HG03135 (cell line): ENCODE measurements around the gene CRYAB.
A peak's percentile ranks its signal among the peaks of the same experiment; 100 is the strongest.
"Not testable (repeated sequence)": the region's sequence is repeated elsewhere in the genome, so short reads cannot be mapped to it uniquely, and the experiment has no call there.

Experiments used
- ATAC-seq: cut with Tn5 transposase; IDR thresholded peaks from one replicate; pipeline ENCODE4 v1.9.1; 2021; ENCODE audit warnings: mild to moderate bottlenecking, moderate library complexity; ENCODE audit not compliant: unreplicated experiment

Gene CRYAB

DNA sequence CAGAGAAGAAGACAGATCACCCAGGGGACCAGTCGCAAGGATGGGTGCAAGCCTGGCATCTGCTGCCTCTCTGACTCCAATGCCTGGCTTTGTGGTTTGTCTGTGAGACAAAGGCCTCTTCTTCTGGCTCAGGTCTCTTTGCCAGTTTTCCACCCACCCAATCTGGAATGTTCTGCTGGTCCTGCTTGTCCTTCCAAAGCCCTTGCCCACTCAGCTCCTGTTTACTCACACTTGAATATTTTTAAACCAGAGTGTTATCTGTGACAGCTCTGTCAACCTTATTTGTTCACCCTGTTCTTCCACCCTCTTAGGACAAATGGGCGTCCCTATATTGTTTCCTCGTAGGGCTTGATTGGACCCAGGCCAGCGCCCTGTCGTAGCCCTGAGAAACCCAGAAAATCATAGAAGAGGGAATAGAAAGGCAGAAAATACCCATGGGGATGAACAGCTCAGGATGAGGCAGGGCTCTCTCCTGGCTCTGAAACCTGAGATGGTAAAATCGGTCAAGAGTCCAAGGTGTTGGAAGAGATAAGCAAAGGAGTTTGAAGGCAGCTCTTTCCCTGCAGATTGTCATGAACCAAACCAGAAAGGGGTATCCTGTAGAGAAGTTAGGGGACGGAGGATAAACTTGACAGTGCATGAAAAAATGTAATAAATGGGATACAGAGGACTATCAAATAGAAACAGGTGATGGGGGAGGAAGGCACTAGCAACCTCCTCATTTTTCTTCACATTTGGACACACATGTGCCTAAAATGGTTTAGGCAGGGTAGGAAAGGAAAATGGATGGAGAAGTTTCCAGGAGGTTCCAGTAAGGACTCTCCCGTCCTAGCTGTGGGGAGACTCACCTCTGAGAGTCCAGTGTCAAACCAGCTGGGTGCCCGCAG lies 651 bp downstream of the CRYAB start:
- ATAC-seq = no peak

DNA sequence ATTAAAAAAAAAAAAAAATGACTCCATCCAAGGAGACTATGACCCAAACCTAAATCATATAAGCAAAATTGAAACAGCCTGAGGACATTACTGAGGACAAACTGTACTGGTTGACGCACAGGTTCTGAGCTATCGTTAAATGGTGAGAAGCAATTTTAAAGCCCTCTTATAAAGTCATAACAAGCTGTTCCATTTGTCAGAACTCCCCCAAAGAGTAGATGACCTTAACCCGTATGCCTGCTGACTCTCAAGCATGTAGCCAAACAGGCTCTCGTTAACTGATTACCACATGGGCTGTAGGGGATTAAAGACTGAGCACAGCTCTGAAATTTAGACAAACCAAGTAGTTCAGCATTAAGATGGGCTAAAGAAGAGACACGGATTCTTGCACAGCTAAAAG lies 2.2 kb downstream of the CRYAB start:
- no peak for ATAC-seq

DNA sequence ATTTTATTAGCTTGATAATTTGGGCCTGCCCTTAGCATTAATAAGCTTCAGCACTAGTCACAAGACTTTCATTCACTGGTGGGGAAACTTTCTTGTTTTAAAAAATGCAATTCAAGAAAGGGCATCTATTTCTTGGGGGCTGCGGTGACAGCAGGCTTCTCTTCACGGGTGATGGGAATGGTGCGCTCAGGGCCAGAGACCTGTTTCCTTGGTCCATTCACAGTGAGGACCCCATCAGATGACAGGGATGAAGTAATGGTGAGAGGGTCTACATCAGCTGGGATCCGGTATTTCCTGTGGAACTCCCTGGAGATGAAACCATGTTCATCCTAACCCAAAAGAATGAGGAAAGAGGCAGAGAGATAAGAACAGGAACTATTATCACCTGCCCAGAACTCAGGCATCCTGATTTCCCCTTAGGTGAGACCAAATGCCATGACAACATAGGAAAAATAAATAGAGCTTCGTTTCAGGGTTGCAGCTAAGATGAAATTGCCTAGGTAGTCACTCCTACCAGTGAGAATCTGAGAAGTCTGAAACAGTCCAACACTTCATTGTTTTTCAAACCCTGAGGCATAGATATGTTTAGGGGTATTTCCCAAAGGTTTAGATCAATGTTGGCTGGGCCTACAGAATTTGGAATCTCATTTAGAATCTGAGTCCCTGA lies 2.8 kb downstream of the CRYAB start:
- ATAC-seq = no peak

DNA sequence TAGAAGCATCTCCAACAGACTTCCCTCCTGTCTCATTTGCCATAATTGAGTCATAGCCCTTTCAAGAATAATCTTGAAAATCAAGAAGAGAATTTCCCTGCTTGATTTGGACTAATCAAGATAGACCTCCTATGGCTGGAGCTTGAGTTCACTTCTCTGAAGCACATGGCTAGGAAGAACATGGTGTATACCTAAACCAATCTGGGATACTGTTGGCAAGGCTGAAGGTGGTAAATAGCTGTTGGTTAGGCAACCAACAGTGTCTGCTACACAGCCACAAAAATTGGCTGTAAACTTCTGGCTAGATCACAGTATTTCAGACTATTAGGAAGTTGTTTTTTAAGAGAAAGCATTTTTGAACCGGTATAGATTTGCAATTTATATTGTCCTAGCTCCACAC lies 4.9 kb downstream of the CRYAB start:
- no peak for ATAC-seq

DNA sequence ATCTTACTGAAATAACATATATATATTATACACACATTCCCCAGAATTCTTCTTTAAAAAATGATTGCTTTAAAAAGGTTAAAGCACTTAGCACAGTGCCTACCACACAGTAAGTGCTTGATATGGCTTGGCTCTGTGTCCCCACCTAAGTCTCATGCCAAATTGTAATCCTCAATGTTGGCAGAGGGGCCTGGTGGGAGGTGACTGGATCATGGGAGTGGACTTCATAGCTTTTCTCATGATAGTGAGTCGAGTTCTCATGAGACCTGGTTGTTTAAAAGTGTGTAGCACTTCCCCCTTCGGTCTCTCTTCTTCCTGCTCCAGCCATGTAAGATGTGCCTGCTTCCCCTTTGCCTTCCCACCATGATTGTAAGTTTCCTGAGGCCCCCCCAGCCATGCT lies 6.2 kb downstream of the CRYAB start:
- ATAC-seq = no peak

DNA sequence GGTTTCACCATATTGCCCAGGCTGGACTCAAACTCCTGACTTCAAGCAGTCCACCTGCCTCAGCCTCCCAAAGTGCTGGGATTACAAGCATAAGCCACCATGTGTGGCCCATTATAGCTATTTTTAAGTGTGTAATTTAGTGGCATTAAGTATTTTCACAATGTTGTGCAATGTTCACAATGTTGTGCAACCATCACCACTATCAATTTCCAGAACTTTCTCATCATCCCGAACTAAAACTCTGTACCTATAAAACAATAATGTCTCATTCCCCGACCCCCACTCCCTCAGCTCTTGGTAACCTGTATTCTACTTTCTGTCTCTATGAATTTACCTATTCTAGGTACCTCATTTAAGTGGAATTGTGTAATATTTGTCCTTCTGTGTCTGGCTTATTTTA lies 24.7 kb downstream of the CRYAB start:
- no peak for ATAC-seq

DNA sequence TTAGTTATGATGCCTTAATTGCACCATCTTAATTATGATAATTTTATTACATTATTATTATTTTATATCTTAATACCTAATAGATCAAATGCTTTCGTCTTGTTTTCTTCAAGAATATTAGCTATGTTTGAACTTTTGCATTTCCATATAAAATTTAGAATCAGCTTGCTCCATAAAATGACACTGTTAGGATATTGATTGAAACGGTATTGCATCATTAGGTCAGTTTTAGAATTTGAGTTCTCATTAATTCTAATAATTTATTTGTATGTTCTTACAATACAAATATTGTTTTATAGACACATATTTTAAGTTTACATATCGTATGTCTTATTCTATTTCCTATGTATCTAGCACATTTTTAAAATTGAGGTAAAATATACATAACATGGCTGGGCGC lies 25.5 kb downstream of the CRYAB start:
- ATAC-seq = no peak

DNA sequence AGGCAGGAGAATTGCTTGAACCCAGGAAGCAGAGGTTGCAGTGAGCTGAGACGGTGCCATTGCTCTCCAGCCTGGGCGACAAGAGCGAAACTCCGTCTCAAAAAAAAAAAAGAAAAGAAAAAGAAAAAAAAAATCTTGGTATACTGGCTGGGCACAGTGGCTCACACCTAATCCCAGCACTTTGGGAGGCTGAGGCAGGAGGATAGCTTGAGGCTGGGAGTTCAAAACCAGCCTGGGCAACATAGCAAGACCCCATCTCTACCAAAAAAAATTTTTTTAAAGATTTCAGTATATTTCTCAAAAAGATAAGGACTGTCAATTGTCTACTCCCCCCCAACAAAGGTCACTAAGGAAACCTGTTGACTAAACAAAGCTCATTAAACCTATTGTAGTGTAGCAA lies 26.5 kb downstream of the CRYAB start:
- not testable (repeated sequence) for ATAC-seq

DNA sequence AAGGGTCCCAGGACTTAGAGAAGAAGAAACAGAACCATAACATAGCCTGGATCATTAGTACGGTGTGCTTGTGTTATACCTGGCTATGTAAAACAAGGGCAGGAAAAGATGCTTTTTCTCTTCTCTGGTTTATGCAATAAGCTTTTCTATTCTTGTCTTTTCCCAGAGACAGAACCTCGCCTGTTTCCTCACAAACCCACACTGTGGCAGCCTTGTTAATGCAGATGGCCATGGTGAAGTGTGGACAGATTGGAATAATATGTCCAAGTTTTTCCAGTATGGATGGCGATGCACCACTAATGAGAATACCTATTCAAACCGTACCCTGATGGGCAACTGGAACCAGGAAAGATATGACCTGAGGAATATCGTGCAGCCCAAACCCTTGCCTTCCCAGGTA lies 29.4 kb downstream of the CRYAB start:
- no peak for ATAC-seq

DNA sequence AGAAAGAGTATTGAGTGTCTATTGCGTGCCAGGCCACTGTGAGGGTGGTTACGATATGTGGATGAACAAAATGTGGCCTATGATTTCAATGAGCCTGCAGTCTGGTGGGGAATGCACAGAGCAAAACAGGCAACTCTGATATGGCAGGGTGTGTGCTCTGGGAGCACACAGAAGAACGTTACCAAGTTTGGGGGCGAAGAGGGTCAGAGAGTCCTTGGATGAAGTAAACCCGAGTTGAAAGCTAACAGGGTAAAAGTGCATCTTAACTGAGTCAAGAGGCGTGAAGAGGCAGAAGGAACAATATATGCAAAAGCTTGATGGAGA lies 32.0 kb downstream of the CRYAB start:
- peak; percentile 7 for ATAC-seq

DNA sequence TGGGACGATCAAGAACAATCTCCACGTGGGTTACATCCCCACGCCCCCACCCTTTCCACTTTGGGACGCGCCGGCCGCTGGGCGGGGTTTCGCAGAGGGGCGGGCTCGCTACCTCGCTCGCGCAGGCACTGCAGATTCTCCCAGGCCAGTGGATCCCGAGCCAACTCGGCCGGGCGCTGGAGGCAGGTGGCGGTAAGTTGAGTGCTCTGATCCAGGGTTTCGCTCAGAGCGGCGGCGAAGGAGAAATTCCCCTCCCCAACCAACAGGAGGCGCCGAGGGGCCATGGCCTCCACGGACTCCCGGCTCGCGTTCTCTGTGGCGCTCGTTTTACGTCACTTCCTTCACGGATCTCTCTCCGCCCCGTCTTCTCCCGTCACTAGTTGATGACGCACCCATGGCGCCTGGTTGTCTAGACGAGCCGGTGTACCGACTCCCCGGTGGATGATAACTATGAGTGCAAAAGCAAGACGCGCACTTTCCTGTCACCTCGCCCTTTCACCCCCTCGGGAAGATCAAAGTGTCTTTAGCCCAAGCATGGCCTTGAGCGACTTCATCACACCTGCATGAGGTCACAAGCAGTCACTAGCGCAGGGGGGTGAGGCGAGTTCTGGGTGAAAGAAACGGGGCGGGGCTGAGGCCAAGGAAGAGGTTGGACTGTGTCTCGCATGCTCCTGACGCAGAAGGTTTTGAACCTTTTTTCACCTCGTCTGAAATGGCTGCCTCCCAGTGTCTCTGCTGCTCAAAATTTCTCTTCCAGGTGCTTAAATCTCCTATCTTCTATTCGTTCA lies 32.5 kb downstream of the CRYAB start, which contains the start of the genes CFAP68 and FDXACB1:
Gene CFAP68, plus strand, starts transcription at position 693 of the 788 bp plus-strand sequence. Its CDS starts 20 bp downstream, at position 713.
Gene FDXACB1, minus strand, starts transcription at position 317 of the 788 bp plus-strand sequence. Its CDS starts 33 bp downstream, at position 284.
- peak; percentile 91 for ATAC-seq

DNA sequence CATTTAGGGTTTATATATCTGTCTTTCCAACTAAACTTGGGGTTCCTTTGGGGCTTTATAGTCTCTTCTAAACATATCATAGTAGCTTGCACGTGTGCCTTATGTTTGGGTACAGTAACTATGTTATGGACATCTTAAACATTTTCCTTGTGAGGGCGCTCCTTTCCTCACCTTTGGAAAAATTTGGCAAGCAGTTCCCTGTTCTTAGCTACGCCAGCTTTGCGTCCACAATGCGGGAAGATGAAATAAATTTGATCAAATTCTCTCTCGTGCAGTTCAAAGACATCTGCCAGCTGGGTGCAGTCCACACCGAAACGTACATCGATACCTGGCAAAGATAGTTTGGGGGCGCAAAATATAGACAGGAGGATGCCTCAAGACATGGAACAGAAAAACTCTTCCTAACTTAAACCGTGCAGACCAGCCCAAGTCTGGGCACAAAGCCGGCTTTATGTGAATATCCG lies 33.2 kb downstream of the CRYAB start:
- ATAC-seq = peak; percentile 18

DNA sequence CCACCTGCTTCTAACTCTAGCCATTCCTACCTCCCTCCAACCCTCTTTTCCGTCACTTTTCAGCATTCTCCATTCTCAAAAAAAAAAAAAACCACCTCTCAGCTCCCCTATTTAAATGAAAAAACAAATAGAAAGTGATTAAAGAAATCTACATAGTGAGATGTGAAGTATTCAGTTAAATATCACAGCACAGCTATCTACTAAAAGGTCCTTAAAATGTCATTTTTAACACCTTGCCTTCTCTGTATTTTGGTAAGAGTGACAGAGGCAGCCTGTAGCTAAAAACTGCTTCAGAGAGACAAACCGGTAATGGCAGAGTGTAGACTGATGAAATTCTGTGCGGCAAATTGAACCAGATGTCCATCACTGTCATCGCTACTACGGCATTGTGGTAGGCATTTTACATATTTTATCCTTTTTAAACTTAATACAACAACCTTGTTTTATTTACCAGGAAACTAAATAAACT lies 39.8 kb downstream of the CRYAB start:
- no peak for ATAC-seq

DNA sequence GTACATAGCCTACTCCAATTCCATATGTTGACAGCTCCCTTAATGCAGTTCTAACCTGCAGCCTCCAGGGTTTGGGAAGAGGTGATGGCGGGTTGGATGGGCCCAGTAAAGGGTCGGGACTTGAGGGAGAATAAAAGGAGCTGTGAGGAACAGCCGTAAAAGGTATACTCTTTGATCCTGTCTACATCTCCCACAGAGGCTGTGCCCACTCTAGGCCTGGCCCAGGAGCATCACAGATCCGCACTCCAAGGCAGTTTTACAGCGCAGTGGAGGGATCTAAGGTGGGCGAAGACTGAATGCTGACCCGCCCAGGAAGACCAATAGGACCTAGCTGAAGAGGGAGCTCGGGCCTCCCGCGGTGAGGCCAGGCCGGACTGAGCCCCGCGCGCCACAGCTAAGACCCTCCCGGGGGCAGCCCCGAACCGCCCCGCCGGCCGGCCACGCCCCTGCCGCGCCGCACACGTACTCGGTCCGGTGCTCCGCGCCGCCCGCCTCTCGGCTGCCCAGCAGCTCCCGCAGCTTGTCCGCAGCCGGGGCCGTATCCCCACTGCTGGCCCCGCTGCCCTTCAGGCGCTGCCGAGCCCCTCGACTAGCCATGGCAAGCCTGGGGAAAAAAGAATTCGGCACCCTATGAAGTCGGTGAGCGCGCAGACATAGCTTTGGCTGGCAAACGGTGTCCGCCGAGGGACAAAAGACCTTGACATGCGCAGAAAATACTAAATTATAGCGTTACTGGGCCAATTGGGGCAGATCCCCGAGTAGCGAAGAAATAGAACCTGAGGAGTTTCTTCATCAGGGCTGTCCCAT lies 40.5 kb downstream of the CRYAB start, which contains the start of gene ALG9:
Gene ALG9, minus strand, starts transcription at position 696 of the 807 bp plus-strand sequence. Its CDS starts 99 bp downstream, at position 597.
- ATAC-seq = peak; percentile 86

DNA sequence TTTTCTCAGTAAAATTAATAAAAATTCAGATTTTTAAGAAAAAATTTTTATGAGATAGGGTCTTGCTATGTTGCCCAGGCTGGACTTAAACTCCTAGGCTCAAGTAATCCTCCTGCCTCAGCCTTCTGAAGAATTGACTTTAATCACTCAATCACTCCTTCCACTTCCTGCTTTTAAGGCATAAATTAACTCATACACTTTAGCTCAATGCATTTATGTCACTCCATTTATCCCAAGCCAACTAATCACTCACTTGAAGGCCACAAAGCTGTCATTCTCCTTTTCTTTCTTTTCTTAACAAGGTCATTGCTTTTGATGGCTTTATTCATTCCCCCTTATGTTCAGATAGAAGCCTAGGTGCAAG lies 41.1 kb downstream of the CRYAB start:
- peak; percentile 6 for ATAC-seq

DNA sequence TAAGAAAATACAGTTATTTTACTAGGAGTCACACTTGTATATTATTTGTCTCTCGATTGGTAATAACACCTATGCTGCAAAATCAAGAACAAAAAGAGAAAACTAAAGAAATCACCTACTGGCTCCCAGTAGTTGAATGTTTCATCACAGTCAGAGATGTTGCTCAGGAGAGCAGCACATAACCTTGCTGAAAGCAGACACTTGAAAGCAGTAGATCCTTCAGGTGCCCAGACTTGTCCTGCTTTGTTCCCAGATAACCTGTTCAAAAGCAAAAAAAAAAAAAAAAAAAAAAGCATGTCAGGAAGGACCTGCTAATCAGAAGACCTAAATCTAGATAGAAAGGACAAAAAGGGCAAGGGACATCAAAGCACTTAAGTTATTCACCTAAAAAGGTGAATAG lies 41.5 kb downstream of the CRYAB start:
- no peak for ATAC-seq

DNA sequence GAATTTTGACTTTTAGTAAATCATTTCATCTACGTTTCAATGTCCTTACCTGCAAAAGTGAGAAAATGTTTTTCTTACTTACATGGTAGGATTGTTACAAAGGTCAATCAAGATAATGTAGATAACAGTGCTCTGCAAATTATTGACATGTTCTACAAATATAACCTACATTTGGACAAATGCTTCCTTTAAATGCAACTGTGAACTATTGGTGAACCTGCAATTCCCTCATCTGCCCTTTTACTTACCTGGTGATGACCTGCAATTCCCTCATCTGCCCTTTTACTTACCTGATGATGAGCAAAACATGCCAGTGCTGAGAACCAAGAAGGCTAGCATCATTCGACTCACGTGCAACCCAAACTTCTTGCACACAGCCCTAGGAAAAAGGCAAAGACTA lies 51.3 kb downstream of the CRYAB start:
- no peak for ATAC-seq
